H1 (cell line): ENCODE results near the gene A3GALT2. TPM values are rescaled to one million over a fixed set of nuclear protein-coding genes. Genes with fewer than 3 reads are reported as not detected.

Experiments
- CTCF ChIA-PET: fragments of 300-600 bp; sonication (Branson Sonifier 250); formaldehyde crosslinking; loops from one replicate; lab custom pipeline; 2021; ENCODE audit not compliant: partially characterized antibody; lab: Charles Lee
- POLR2A ChIA-PET: fragments of 300-600 bp; sonication (Branson Sonifier 250); formaldehyde crosslinking; loops from one replicate; lab custom pipeline; 2021; ENCODE audit warnings: inconsistent platforms; ENCODE audit not compliant: partially characterized antibody; lab: Charles Lee
- DNase-seq, 2 experiments: peaks; one replicate each; pipeline versions ENCODE4 v3.0.0 to v3.0.0-alpha.2; 2010 to 2022; ENCODE audit warnings: low spot score in 2 of 2, low read depth in 1 of 2, mixed read lengths in 1 of 2
- FAIRE-seq: peaks from 2 replicates; lab custom pipeline; 2011; peaks lifted over from hg19 to GRCh38; lab: Jason Lieb, UNC
- H2AFZ ChIP-seq: 2 replicates; pipeline ENCODE4 v1.8.1; 2012; ENCODE audit warnings: low read length, inconsistent platforms
- H2AK5ac ChIP-seq: 2 replicates; pipeline ENCODE4 v1.6.1; 2013; ENCODE audit warnings: low read depth, low read length
- H2BK120ac ChIP-seq: replicated peaks from 2 replicates; pipeline ENCODE3; 2013; ENCODE audit warnings: low read depth, low read length, inconsistent platforms
- H2BK12ac ChIP-seq: 2 replicates; pipeline ENCODE4 v1.6.1; 2013; ENCODE audit warnings: low read depth, low read length
- H2BK15ac ChIP-seq: 2 replicates; pipeline ENCODE4 v1.6.1; 2013; ENCODE audit warnings: low read length
- H2BK20ac ChIP-seq: 2 replicates; pipeline ENCODE4 v1.6.1; 2013; ENCODE audit warnings: low read length
- H2BK5ac ChIP-seq: 2 replicates; pipeline ENCODE4 v1.6.1; 2013; ENCODE audit warnings: low read depth, low read length
- H3K14ac ChIP-seq: 2 replicates; pipeline ENCODE4 v1.6.1; 2013; ENCODE audit warnings: inconsistent platforms; ENCODE audit not compliant: insufficient read length
- H3K18ac ChIP-seq: 2 replicates; pipeline ENCODE4 v1.6.1; 2013; ENCODE audit warnings: low read length; ENCODE audit errors: extremely low read depth
- H3K23ac ChIP-seq: 2 replicates; pipeline ENCODE4 v1.6.1; 2013; ENCODE audit warnings: inconsistent platforms; ENCODE audit not compliant: insufficient read length
- H3K23me2 ChIP-seq: 2 replicates; pipeline ENCODE4 v1.6.1; 2013; ENCODE audit warnings: low read depth, low read length
- H3K27ac ChIP-seq: 2 replicates; pipeline ENCODE4 v1.6.1; 2011; ENCODE audit warnings: low read depth, low read length, inconsistent platforms
- H3K27me3 ChIP-seq, 4 experiments: replicated peaks in 1 of 4; 1 replicate in 1 of 4; 2 replicates in 3 of 4; pipeline versions ENCODE4 v1.6.1 to v1.8.1; 2011 to 2013; ENCODE audit warnings: low read length in 3 of 4, mild to moderate bottlenecking in 3 of 4, inconsistent platforms in 2 of 4, mixed read lengths in 2 of 4, moderate library complexity in 1 of 4; ENCODE audit not compliant: control insufficient read depth in 3 of 4, insufficient read depth in 3 of 4; ENCODE audit errors: extremely low read depth in 1 of 4
- H3K36me3 ChIP-seq, 4 experiments: 2 replicates each; pipeline versions ENCODE4 v1.6.1 to v1.8.1; 2011 to 2013; ENCODE audit warnings: mild to moderate bottlenecking in 4 of 4, low read length in 3 of 4, moderate library complexity in 2 of 4, control low read depth in 1 of 4, inconsistent platforms in 1 of 4; ENCODE audit not compliant: insufficient read depth in 4 of 4, control insufficient read depth in 2 of 4
- H3K4ac ChIP-seq: replicated peaks from 2 replicates; pipeline ENCODE3; 2013; ENCODE audit warnings: low read length, low read depth, mixed read lengths, inconsistent platforms; ENCODE audit not compliant: insufficient read length
- H3K4me1 ChIP-seq, 4 experiments: replicated peaks in 1 of 4; 1 replicate in 1 of 4; 2 replicates in 3 of 4; pipeline versions ENCODE4 v1.6.1 to v1.8.1; 2011 to 2013; ENCODE audit warnings: low read length in 3 of 4, inconsistent platforms in 2 of 4, mixed read lengths in 1 of 4; ENCODE audit not compliant: insufficient read depth in 4 of 4, control insufficient read depth in 3 of 4
- H3K4me2 ChIP-seq, 2 experiments: 2 replicates each; pipeline versions ENCODE4 v1.6.1 to v1.8.1; 2011 to 2013; ENCODE audit warnings: low read depth in 2 of 2, low read length in 2 of 2, control low read depth in 1 of 2, inconsistent platforms in 1 of 2, mild to moderate bottlenecking in 1 of 2; ENCODE audit not compliant: insufficient read depth in 1 of 2
- H3K4me3 ChIP-seq, 4 experiments: fragments of 200-600, 300-600 bp in 1 of 4; sonication (generic), shearing (Covaris generic), sonication (Bioruptor Twin) in 1 of 4; 2 replicates each; pipeline versions ENCODE4 v1.5.1 to v1.8.1; 2011 to 2016; ENCODE audit warnings: low read length in 4 of 4, low read depth in 3 of 4, control low read depth in 2 of 4, inconsistent platforms in 2 of 4, mild to moderate bottlenecking in 2 of 4, mixed read lengths in 1 of 4, moderate library complexity in 1 of 4; ENCODE audit not compliant: insufficient read depth in 2 of 4; ENCODE audit errors: extremely low read depth in 1 of 4
- H3K56ac ChIP-seq: replicated peaks from 2 replicates; pipeline ENCODE3; 2013; ENCODE audit warnings: low read depth, mild to moderate bottlenecking, mixed read lengths, low read length, inconsistent platforms; ENCODE audit not compliant: insufficient read length
- H3K79me1 ChIP-seq: 2 replicates; pipeline ENCODE4 v1.6.1; 2013; ENCODE audit warnings: low read depth, low read length, control low read depth
- H3K79me2 ChIP-seq, 2 experiments: 2 replicates each; pipeline versions ENCODE4 v1.6.1 to v1.8.1; 2012 to 2013; ENCODE audit warnings: low read length in 2 of 2, mild to moderate bottlenecking in 2 of 2, inconsistent platforms in 1 of 2; ENCODE audit not compliant: insufficient read depth in 2 of 2, control insufficient read depth in 1 of 2
- H3K9ac ChIP-seq, 4 experiments: replicated peaks in 1 of 4; 1 replicate in 1 of 4; 2 replicates in 3 of 4; pipeline versions ENCODE4 v1.6.1 to v1.8.1; 2011 to 2013; ENCODE audit warnings: low read depth in 3 of 4, low read length in 3 of 4, control low read depth in 2 of 4, mild to moderate bottlenecking in 2 of 4, moderate library complexity in 2 of 4, inconsistent platforms in 1 of 4; ENCODE audit errors: extremely low read depth in 1 of 4
- H3K9me3 ChIP-seq, 2 experiments: 2 replicates each; pipeline versions ENCODE4 v1.6.1 to v1.8.1; 2012 to 2013; ENCODE audit warnings: mild to moderate bottlenecking in 2 of 2, moderate library complexity in 2 of 2, control low read depth in 1 of 2, inconsistent platforms in 1 of 2, low read depth in 1 of 2, low read length in 1 of 2, mixed read lengths in 1 of 2; ENCODE audit not compliant: insufficient read depth in 2 of 2
- H4K20me1 ChIP-seq, 2 experiments: replicated peaks in 1 of 2; 2 replicates each; pipeline versions ENCODE3 to v1.8.1; 2011 to 2013; ENCODE audit warnings: inconsistent platforms in 2 of 2, low read length in 2 of 2, mild to moderate bottlenecking in 1 of 2; ENCODE audit not compliant: insufficient read depth in 2 of 2, control insufficient read depth in 1 of 2
- H4K5ac ChIP-seq: 2 replicates; pipeline ENCODE4 v1.6.1; 2013; ENCODE audit warnings: low read length, low read depth, mixed read lengths, inconsistent platforms; ENCODE audit not compliant: insufficient read length
- H4K8ac ChIP-seq: 2 replicates; pipeline ENCODE4 v1.8.0; 2013; ENCODE audit warnings: mild to moderate bottlenecking, moderate library complexity, low read length, inconsistent platforms; ENCODE audit not compliant: insufficient read depth; ENCODE audit errors: extremely low read depth
- H4K91ac ChIP-seq: replicated peaks from 2 replicates; pipeline ENCODE3; 2013; ENCODE audit warnings: low read length, mixed read lengths, inconsistent platforms; ENCODE audit not compliant: insufficient read length
- CEBPB ChIP-seq: IDR thresholded peaks from 2 replicates; pipeline ENCODE4 v1.6.1; 2012; ENCODE audit warnings: low read depth, low read length
- KDM1A ChIP-seq: fragments of 200-600, 300-600 bp; sonication (generic); IDR thresholded peaks from 2 replicates; pipeline ENCODE4 v1.7.1; 2016; ENCODE audit warnings: mild to moderate bottlenecking, low read length, borderline replicate concordance
- KDM5A ChIP-seq: fragments of 200-600 bp; IDR thresholded peaks from 2 replicates; pipeline ENCODE4 v1.7.1; 2012; ENCODE audit warnings: mild to moderate bottlenecking, low read length, inconsistent platforms, mixed read lengths
- MAFK ChIP-seq: IDR thresholded peaks from 2 replicates; pipeline ENCODE4 v1.6.1; 2012; ENCODE audit warnings: low read depth, mild to moderate bottlenecking, improper control_type of control experiment, low read length
- RXRA ChIP-seq: IDR thresholded peaks from 2 replicates; pipeline ENCODE4 v1.6.1; 2011; ENCODE audit warnings: low read depth, mild to moderate bottlenecking, low read length, moderate library complexity; ENCODE audit not compliant: insufficient read depth
- SP2 ChIP-seq: IDR thresholded peaks from 2 replicates; pipeline ENCODE4 v1.6.1; 2012; ENCODE audit warnings: mild to moderate bottlenecking, low read length, inconsistent platforms
- SUZ12 ChIP-seq: fragments of 200-600 bp; sonication (generic); IDR thresholded peaks from 2 replicates; pipeline ENCODE4 v1.6.1; 2012; ENCODE audit warnings: mild to moderate bottlenecking, inconsistent platforms, low read length, moderate library complexity, mixed read lengths
- TCF12 ChIP-seq: IDR thresholded peaks from 2 replicates; pipeline ENCODE4 v1.6.1; 2011; ENCODE audit warnings: low read depth, mild to moderate bottlenecking, low read length
- ZNF274 ChIP-seq: IDR thresholded peaks from 2 replicates; pipeline ENCODE4 v1.7.0; 2012; ENCODE audit warnings: low read length, borderline replicate concordance; ENCODE audit errors: extremely low read depth
- WGBS, 2 experiments: shearing (Covaris generic) in 1 of 2; methylation state at CpG; one replicate each; pipeline versions ENCODE4 v1.1.6 to v1.1.7; 2013 to 2015; ENCODE audit warnings: low lambda C conversion rate in 2 of 2, mixed read lengths in 2 of 2, inconsistent platforms in 1 of 2, low coverage in 1 of 2, missing lambda C conversion rate in 1 of 2; ENCODE audit not compliant: insufficient replicate concordance in 2 of 2, insufficient coverage in 1 of 2, insufficient read length in 1 of 2; ENCODE audit errors: extremely low coverage in 1 of 2, missing lambda C conversion rate in 1 of 2; 5-methylcytosine and 5-hydroxymethylcytosine counted together
- polyA plus RNA-seq, 7 experiments: library from polyadenylated mRNA; depleted of rRNA in 3 of 7; stranded (reverse) in 5 of 7; unstranded in 2 of 7; fragments of >200 nt in 5 of 7; fragments of 200-250 nt in 2 of 7; gene quantifications; 1 replicate in 5 of 7; 2 replicates in 1 of 7; 4 replicates in 1 of 7; pipeline versions ENCODE4 v1.2.1 to v1.2.3, GENCODE V29; 2011 to 2013; ENCODE audit warnings: missing spikeins in 2 of 7, mixed read lengths in 2 of 7
- total RNA-seq: library from RNA; stranded (reverse); fragmentation: NEBNext Ultra II Directional; extraction: Animal tissue kit (Norgen Biotek cat#: 25700); gene quantifications from 2 replicates; pipeline ENCODE4 v1.2.1, GENCODE V29; 2021
- TF ChIP-seq, protein P1 (sequence below): IDR thresholded peaks from 2 replicates; pipeline ENCODE4 v1.6.1; 2012; ENCODE audit warnings: low read length, inconsistent platforms

Gene A3GALT2
- total and polyA plus RNA-seq, 2 of the 8 experiments (the other 6 are each of a cell fraction or from before 2014, with no cell fraction given) = not detected

DNA sequence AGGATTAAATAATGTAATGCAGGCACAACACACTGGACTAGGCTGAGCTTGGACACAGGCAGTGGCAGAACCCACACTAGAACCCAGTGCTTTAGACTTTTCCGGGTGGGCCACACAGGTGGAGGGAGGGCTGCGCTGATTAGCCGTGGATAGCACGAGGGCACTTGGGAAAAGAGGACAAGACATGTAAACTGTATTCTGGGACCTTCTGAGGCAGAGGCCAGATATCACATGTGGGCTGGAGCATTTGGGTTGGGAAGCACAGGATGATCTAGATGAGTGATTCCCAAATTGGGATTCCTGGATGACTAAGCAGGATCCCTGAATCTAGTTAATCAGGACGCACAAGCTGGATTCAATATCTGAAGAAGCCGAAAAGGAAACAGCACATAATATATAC is 20.3 kb upstream of the A3GALT2 start:
- Histone ChIP-seq H3K14ac (no peak overlapping the region), H4K5ac (peak overlapping the region; percentile 35), H2AK5ac (no peak overlapping the region), H3K27me3 (peaks cover 0 to 4% (median 3%) of the 10 kb centered on the region in 4 experiments; a peak in 3 of 7 replicates), H4K91ac (no peak overlapping the region), H2BK120ac (no peak overlapping the region), H4K20me1 (peaks cover 0 to 2% of the 10 kb centered on the region in 2 experiments), H3K23ac (no peak overlapping the region), H3K23me2 (no peaks in the 10 kb centered on the region), H2BK5ac (no peak overlapping the region), H3K56ac (no peak overlapping the region), H4K8ac (no peak overlapping the region), H3K9me3 (no peaks in the 10 kb centered on the region), H3K27ac (no peak overlapping the region), H2AFZ (no peak overlapping the region), H3K79me1 (no peaks in the 10 kb centered on the region), H3K4me3 (peak overlapping the region in 1 of 4 experiments; percentile 33; a peak in 1 of 8 replicates), H2BK15ac (no peak overlapping the region), H3K79me2 (no peaks in the 10 kb centered on the region), H3K4me2 (peak overlapping the region; percentile 51 to 66; a peak in 1 of 4 replicates), H3K9ac (no peak overlapping the region), H2BK12ac (0 out of 2 replicates have a peak overlapping the region, but pooled peaks have one; percentile 53), H3K4ac (peak overlapping the region; percentile 12), H3K36me3 (no peaks in the 10 kb centered on the region), H2BK20ac (no peak overlapping the region), H3K4me1 (peaks cover 23 to 53% (median 30%) of the 10 kb centered on the region in 4 experiments), H3K18ac (no peak overlapping the region)
- FAIRE-seq = no peak
- ChIA-PET CTCF (interaction anchor here (0.9 to 4.4 kb wide), 9 partner anchors 11 to 202 kb away, joined by 3 to 37 read pairs (median 5); partner anchors contain the start of gene A3GALT2), POLR2A (interaction anchor here (1.3 to 1.5 kb wide), 2 partner anchors 22 to 26 kb away, joined by 3 to 5 read pairs; no protein-coding TSS in a partner anchor)
- no peak for DNase-seq
- no peak for TF ChIP-seq MAFK
- no peak for TF ChIP-seq RXRA
- TF ChIP-seq CEBPB = no peak
- no peak for TF ChIP-seq KDM5A
- TF ChIP-seq SP2 = no peak
- no peak for TF ChIP-seq TCF12
- no peak for TF ChIP-seq KDM1A
- no peak for TF ChIP-seq ZNF274
- no peak for TF ChIP-seq SUZ12
- TF ChIP-seq, protein P1, sequence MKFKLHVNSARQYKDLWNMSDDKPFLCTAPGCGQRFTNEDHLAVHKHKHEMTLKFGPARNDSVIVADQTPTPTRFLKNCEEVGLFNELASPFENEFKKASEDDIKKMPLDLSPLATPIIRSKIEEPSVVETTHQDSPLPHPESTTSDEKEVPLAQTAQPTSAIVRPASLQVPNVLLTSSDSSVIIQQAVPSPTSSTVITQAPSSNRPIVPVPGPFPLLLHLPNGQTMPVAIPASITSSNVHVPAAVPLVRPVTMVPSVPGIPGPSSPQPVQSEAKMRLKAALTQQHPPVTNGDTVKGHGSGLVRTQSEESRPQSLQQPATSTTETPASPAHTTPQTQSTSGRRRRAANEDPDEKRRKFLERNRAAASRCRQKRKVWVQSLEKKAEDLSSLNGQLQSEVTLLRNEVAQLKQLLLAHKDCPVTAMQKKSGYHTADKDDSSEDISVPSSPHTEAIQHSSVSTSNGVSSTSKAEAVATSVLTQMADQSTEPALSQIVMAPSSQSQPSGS = no peak
- WGBS, 2 experiments = 84% methylated on average over 6 of the region's 6 CpGs; no CpG with 5 or more reads in 1 of the 2 experiments
